ENCODE measurements around the gene EIF4G1. TPM values are rescaled to one million over a fixed set of nuclear protein-coding genes. Genes with fewer than 3 reads are reported as not detected.
A peak's percentile ranks its signal among the peaks of the same experiment; 100 is the strongest.

The EIF4G1 gene
- total RNA-seq, 6 donors from 2014 or later, result 278 to 408 (median 326) TPM

DNA sequence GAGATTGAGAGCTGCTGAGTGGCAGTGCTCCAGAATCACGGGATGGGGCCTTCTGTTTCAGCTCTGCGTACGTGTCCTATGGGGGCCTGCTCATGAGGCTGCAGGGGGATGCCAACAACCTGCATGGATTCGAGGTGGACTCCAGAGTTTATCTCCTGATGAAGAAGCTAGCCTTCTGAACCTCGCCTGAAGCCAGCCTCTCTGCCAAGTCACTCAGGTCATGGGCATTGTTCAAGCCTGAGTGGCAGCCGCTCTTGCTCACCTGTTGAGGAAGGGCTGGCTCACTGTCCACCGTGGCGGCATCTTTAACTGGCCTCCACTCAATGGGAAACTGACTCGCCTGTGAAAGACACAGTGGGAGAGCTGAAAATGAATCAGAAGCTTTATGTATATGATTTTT is 53.7 kb downstream of the EIF4G1 start:
- Histone ChIP-seq H3K27ac (no peak overlapping the region), H3K4me3 (no peak overlapping the region), H3K4me1 (peaks cover 20 to 28% (median 24%) of the 10 kb centered on the region in 4 donors), H3K9me3 (no peaks in the 10 kb centered on the region), H3K36me3 (peaks cover 0 to 48% (median 22%) of the 10 kb centered on the region in 4 donors), H3K27me3 (no peaks in the 10 kb centered on the region)
- 91 to 92% methylated on average over 8 to 9 of the region's 9 CpGs for whole genome bisulfite sequencing, 2 donors
- DNase-seq, result no peak
- no peak for ATAC-seq (ENCODE audit: low FRiP score in 2 of 2)
- TF ChIP-seq EP300 (IDR thresholded peaks at IDR 0.05) (no peak), POLR2AphosphoS5 (IDR thresholded peaks at IDR 0.05) (no peak)
- TF ChIP-seq, protein P1, sequence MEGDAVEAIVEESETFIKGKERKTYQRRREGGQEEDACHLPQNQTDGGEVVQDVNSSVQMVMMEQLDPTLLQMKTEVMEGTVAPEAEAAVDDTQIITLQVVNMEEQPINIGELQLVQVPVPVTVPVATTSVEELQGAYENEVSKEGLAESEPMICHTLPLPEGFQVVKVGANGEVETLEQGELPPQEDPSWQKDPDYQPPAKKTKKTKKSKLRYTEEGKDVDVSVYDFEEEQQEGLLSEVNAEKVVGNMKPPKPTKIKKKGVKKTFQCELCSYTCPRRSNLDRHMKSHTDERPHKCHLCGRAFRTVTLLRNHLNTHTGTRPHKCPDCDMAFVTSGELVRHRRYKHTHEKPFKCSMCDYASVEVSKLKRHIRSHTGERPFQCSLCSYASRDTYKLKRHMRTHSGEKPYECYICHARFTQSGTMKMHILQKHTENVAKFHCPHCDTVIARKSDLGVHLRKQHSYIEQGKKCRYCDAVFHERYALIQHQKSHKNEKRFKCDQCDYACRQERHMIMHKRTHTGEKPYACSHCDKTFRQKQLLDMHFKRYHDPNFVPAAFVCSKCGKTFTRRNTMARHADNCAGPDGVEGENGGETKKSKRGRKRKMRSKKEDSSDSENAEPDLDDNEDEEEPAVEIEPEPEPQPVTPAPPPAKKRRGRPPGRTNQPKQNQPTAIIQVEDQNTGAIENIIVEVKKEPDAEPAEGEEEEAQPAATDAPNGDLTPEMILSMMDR (IDR thresholded peaks at IDR 0.05), result no peak

DNA sequence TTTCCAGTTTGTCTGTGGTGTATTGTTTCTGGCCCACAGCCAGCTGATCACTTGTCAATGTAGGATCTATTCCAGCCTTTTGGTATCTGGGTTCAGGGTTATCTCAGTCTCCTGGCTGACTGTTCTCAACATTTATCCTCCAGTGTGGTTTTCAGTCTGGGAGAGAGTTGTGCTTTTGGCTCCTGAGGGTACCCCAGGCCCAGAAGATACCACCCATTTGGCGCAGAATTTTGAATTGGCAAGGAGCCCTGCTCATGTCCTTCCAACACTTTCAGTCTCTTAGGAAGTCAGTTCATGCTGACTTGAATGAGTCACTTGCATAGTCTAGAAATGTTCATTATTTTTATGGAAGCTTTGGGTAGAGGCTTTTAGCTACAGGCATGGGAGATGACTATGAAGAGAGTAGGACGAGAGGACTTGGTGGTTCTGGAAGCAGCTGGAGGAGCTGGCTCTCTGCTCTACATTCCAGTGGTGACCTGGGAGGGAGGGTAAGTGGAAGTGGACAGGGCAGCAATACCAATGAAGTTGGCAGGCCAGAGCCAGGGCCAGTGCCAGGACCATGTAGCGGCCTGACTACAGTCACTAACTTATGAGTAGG is 54.3 kb downstream of the EIF4G1 start:
- H3K27ac ChIP-seq, result peak overlapping the region in 3 of 4 donors; percentile 9 to 35 (median 35)
- WGBS, 2 donors, result 62 to 80% methylated on average over 3 of the region's 3 CpGs
- peaks cover 0 to 48% (median 22%) of the 10 kb centered on the region in 4 donors for H3K36me3 ChIP-seq
- ATAC-seq (ENCODE audit: low FRiP score in 2 of 2), result peak in 1 of 2 donors; percentile 37
- H3K4me1 ChIP-seq, result peaks cover 19 to 25% (median 21%) of the 10 kb centered on the region in 4 donors
- H3K4me3 ChIP-seq, result no peak overlapping the region
- no peak for DNase-seq
- TF ChIP-seq POLR2A (IDR thresholded peaks at IDR 0.05), result no peak
- no peaks in the 10 kb centered on the region for H3K27me3 ChIP-seq
- no peaks in the 10 kb centered on the region for H3K9me3 ChIP-seq

DNA sequence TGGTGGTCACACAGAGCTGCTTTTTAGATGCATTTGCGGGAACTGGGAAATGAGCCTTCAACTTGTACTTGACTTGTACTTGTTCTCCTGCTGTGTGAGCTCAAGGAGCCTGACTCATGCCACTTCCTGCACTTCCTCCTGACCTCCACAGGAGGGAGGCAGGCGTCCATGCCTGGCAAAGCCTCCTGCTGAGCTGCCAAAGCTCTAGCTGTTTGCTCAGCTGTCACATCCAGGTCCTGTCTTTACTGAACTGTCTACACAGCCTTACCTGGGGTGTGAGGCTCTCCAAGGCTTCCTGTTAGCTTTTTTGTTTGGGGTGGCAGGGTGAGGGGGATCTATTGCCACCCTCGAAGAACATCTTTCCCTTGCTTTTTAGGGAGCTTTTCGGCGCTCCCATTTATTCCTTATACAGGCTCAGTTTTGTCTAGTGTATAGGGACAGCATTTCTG is 57.2 kb downstream of the EIF4G1 start:
- Histone ChIP-seq H3K27ac (no peak overlapping the region), H3K9me3 (no peaks in the 10 kb centered on the region), H3K27me3 (no peaks in the 10 kb centered on the region), H3K4me1 (peaks cover 8 to 14% (median 9%) of the 10 kb centered on the region in 4 donors), H3K36me3 (peaks cover 0 to 30% (median 15%) of the 10 kb centered on the region in 4 donors), H3K4me3 (no peak overlapping the region)
- ATAC-seq (ENCODE audit: low FRiP score in 2 of 2), result peak; percentile 88 to 92
- peak in 1 of 2 donors; percentile 87 for DNase-seq
- TF ChIP-seq EP300 (IDR thresholded peaks at IDR 0.05) (no peak), POLR2AphosphoS5 (IDR thresholded peaks at IDR 0.05) (peak in 1 of 2 donors; percentile 48), POLR2A (IDR thresholded peaks at IDR 0.05) (no peak)
- TF ChIP-seq, protein P1 (IDR thresholded peaks at IDR 0.05), result peak; percentile 88 to 95 (median 90)
- 49 to 60% methylated on average over 4 to 5 of the region's 5 CpGs for WGBS, 2 donors

DNA sequence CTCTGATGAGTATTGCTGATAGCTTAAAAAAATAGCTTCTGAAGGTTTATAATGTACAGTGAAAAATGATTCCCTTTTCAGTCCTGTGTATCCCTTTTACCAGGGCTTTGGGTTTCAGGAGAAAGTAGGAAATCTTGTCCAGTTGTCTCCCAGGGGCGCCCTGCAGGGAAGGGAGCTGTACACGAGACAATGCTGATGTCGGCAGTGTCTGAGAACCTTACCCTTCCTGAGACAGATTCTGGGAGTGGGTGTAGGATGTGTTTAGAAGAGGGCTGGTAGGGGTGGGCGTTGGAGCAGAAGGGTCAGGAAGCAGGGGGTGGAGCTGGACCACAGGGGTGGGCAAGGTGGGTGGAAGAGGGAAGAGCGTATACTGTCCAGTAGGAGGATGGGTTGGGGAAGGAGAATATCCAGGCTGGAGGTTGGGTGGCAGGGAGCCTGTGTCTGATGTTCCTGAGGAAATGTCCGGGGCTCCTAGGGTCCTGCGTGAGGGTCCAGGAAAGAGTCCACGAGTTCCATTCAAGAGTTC is 58.0 kb downstream of the EIF4G1 start:
- no peaks in the 10 kb centered on the region for H3K9me3 ChIP-seq
- peaks cover 8 to 14% (median 9%) of the 10 kb centered on the region in 4 donors for H3K4me1 ChIP-seq
- DNase-seq (no peak), ATAC-seq (ENCODE audit: low FRiP score in 2 of 2) (no peak)
- TF ChIP-seq EP300 (IDR thresholded peaks at IDR 0.05) (no peak), POLR2AphosphoS5 (IDR thresholded peaks at IDR 0.05) (no peak)
- TF ChIP-seq, protein P1 (IDR thresholded peaks at IDR 0.05), result no peak
- no peaks in the 10 kb centered on the region for H3K27me3 ChIP-seq
- H3K36me3 ChIP-seq, result peaks cover 0 to 24% (median 12%) of the 10 kb centered on the region in 4 donors
- H3K27ac ChIP-seq, result no peak overlapping the region
- 73 to 75% methylated on average over 8 of the region's 8 CpGs for WGBS, 2 donors
- no peak overlapping the region for H3K4me3 ChIP-seq

DNA sequence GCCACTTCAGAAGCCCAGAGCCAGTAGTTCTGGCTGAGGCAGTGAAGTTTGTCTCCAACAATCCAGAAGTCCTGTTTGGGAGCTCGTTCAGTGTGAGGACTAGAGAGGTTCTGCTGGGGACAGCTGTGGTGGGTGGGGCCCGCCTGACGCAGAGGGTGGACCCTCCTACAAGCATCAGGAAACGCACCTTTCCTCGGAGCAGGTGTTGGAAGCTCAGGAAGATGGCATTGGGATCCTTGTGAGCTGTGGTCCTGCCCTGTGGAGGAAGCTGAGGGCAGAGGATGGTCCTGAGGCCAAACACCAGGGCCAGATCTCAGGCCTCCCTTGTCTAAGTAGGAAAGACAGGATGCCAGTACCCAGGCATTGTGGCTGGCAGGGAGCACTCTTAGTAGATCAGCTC is 58.5 kb downstream of the EIF4G1 start:
- Histone ChIP-seq H3K27ac (no peak overlapping the region), H3K4me1 (peaks cover 8 to 14% (median 11%) of the 10 kb centered on the region in 4 donors), H3K36me3 (peaks cover 0 to 18% (median 9%) of the 10 kb centered on the region in 4 donors), H3K27me3 (no peaks in the 10 kb centered on the region), H3K4me3 (no peak overlapping the region), H3K9me3 (no peaks in the 10 kb centered on the region)
- TF ChIP-seq, protein P1 (IDR thresholded peaks at IDR 0.05), result no peak
- no peak for TF ChIP-seq POLR2AphosphoS5 (IDR thresholded peaks at IDR 0.05)
- no peak for TF ChIP-seq EP300 (IDR thresholded peaks at IDR 0.05)
- TF ChIP-seq POLR2A (IDR thresholded peaks at IDR 0.05), result no peak
- ATAC-seq (ENCODE audit: low FRiP score in 2 of 2) (no peak), DNase-seq (no peak)
- 78 to 84% methylated on average over 5 of the region's 5 CpGs for WGBS, 2 donors
